Measurements from ENCODE around the gene MYO1H.

Gene MYO1H

DNA sequence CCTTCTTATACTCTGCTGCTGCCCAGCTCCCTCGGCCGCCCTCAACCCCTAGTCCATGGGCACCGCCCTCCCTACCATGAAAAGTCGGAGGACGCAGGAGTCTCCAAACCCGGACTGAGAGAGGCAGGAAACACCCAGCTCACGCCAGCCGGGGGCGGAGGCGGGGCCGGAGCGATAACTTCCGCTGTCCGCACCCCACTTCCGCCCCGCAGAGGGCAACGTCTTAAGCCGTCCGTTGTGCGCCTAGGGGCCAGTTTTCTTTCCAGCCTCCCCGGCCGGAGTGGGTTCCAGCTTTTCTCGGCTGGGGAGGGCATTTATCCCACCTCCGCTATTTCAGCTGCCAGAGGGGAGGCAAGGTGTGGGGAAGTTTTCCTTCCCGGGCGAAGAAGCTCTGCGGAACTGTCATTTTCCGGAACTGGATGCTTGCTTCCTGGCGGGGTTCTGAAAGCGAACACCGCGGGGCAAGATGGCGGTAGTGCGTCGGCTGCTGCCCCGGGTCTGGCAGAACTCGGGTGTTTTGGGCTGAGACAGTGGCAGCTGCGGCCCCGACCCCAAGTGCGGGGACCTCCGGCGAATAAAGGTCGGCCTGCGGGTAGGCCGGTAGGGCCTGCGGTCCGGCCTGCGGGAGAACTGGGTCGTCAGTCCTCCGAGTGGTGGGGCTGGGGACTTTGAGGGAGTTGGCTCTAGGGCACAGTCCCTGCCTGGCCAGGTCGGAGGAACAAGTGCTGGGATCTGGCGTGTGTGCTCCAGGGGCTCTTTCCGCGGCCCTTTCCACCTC lies 129.7 kb downstream of the MYO1H start, which contains the start of the genes KCTD10 and UBE3B (continued):
- TF ChIP-seq ZNF623 (tag by site-specific recombination; IDR thresholded peaks at IDR 0.05) = no peak; the same call in none of the 2 replicates
- no peak for TF ChIP-seq ZNF157 (tag by site-specific recombination; IDR thresholded peaks at IDR 0.05)
- TF ChIP-seq ZNF324 (tag by site-specific recombination; IDR thresholded peaks at IDR 0.05) = peak; percentile 99
- TF ChIP-seq ZNF366 (tag by site-specific recombination; conservative IDR thresholded peaks at IDR 0.05) = no peak
- TF ChIP-seq, protein P1, sequence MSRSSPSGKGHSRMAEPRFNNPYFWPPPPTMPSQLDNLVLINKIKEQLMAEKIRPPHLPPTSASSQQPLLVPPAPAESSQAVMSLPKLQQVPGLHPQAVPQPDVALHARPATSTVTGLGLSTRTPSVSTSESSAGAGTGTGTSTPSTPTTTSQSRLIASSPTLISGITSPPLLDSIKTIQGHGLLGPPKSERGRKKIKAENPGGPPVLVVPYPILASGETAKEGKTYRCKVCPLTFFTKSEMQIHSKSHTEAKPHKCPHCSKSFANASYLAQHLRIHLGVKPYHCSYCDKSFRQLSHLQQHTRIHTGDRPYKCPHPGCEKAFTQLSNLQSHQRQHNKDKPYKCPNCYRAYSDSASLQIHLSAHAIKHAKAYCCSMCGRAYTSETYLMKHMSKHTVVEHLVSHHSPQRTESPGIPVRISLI (tag by site-specific recombination; IDR thresholded peaks at IDR 0.05) = no peak
- TF ChIP-seq, protein P2, sequence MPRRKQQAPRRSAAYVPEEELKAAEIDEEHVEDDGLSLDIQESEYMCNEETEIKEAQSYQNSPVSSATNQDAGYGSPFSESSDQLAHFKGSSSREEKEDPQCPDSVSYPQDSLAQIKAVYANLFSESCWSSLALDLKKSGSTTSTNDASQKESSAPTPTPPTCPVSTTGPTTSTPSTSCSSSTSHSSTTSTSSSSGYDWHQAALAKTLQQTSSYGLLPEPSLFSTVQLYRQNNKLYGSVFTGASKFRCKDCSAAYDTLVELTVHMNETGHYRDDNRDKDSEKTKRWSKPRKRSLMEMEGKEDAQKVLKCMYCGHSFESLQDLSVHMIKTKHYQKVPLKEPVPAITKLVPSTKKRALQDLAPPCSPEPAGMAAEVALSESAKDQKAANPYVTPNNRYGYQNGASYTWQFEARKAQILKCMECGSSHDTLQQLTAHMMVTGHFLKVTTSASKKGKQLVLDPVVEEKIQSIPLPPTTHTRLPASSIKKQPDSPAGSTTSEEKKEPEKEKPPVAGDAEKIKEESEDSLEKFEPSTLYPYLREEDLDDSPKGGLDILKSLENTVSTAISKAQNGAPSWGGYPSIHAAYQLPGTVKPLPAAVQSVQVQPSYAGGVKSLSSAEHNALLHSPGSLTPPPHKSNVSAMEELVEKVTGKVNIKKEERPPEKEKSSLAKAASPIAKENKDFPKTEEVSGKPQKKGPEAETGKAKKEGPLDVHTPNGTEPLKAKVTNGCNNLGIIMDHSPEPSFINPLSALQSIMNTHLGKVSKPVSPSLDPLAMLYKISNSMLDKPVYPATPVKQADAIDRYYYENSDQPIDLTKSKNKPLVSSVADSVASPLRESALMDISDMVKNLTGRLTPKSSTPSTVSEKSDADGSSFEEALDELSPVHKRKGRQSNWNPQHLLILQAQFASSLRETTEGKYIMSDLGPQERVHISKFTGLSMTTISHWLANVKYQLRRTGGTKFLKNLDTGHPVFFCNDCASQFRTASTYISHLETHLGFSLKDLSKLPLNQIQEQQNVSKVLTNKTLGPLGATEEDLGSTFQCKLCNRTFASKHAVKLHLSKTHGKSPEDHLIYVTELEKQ (tag by site-specific recombination; IDR thresholded peaks at IDR 0.05; ENCODE audit: borderline replicate concordance) = no peak
- no peak for TF ChIP-seq ZNF677 (tag by site-specific recombination; IDR thresholded peaks at IDR 0.05)
- TF ChIP-seq SALL2 (tag by site-specific recombination; IDR thresholded peaks at IDR 0.05; ENCODE audit: borderline replicate concordance) = peak; percentile 98
- TF ChIP-seq KLF10 (tag by site-specific recombination; IDR thresholded peaks at IDR 0.05) = peak; percentile 86
- TF ChIP-seq TRIM28 (IDR thresholded peaks at IDR 0.05; ENCODE audit: borderline replicate concordance, low read length) = peak; percentile 23; the same call in 1 of the 2 replicates
- TF ChIP-seq, protein P3, sequence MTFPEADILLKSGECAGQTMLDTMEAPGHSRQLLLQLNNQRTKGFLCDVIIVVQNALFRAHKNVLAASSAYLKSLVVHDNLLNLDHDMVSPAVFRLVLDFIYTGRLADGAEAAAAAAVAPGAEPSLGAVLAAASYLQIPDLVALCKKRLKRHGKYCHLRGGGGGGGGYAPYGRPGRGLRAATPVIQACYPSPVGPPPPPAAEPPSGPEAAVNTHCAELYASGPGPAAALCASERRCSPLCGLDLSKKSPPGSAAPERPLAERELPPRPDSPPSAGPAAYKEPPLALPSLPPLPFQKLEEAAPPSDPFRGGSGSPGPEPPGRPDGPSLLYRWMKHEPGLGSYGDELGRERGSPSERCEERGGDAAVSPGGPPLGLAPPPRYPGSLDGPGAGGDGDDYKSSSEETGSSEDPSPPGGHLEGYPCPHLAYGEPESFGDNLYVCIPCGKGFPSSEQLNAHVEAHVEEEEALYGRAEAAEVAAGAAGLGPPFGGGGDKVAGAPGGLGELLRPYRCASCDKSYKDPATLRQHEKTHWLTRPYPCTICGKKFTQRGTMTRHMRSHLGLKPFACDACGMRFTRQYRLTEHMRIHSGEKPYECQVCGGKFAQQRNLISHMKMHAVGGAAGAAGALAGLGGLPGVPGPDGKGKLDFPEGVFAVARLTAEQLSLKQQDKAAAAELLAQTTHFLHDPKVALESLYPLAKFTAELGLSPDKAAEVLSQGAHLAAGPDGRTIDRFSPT (tag by site-specific recombination; IDR thresholded peaks at IDR 0.05) = no peak
- TF ChIP-seq, protein P4, sequence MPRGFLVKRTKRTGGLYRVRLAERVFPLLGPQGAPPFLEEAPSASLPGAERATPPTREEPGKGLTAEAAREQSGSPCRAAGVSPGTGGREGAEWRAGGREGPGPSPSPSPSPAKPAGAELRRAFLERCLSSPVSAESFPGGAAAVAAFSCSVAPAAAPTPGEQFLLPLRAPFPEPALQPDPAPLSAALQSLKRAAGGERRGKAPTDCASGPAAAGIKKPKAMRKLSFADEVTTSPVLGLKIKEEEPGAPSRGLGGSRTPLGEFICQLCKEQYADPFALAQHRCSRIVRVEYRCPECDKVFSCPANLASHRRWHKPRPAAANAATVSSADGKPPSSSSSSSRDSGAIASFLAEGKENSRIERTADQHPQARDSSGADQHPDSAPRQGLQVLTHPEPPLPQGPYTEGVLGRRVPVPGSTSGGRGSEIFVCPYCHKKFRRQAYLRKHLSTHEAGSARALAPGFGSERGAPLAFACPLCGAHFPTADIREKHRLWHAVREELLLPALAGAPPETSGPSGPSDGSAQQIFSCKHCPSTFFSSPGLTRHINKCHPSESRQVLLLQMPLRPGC (tag by site-specific recombination; IDR thresholded peaks at IDR 0.05) = peak; percentile 77
- TF ChIP-seq GLIS2 (tag by site-specific recombination; IDR thresholded peaks at IDR 0.05) = peak; percentile 32; the same call in 1 of the 2 replicates
- TF ChIP-seq, protein P5, sequence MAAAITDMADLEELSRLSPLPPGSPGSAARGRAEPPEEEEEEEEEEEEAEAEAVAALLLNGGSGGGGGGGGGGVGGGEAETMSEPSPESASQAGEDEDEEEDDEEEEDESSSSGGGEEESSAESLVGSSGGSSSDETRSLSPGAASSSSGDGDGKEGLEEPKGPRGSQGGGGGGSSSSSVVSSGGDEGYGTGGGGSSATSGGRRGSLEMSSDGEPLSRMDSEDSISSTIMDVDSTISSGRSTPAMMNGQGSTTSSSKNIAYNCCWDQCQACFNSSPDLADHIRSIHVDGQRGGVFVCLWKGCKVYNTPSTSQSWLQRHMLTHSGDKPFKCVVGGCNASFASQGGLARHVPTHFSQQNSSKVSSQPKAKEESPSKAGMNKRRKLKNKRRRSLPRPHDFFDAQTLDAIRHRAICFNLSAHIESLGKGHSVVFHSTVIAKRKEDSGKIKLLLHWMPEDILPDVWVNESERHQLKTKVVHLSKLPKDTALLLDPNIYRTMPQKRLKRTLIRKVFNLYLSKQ (tag by site-specific recombination; IDR thresholded peaks at IDR 0.05; ENCODE audit: borderline replicate concordance) = 0 out of 2 replicates have a peak, but pooled peaks have one; percentile 2
- TF ChIP-seq ZNF658 (tag by site-specific recombination; IDR thresholded peaks at IDR 0.05) = no peak
- TF ChIP-seq ZNF514 (tag by site-specific recombination; IDR thresholded peaks at IDR 0.05) = no peak
- peak; percentile 99 for TF ChIP-seq ZNF391 (tag by site-specific recombination; IDR thresholded peaks at IDR 0.05; ENCODE audit: borderline replicate concordance, low read depth)
- no peak for TF ChIP-seq TCF7L2 (IDR thresholded peaks at IDR 0.05; ENCODE audit: borderline replicate concordance, low read depth, low read length)
- TF ChIP-seq ZNF175 (tag by site-specific recombination; IDR thresholded peaks at IDR 0.05) = no peak
- peak; percentile 100 for TF ChIP-seq YY2 (tag by site-specific recombination; IDR thresholded peaks at IDR 0.05)
- peak; percentile 57; the same call in 1 of the 2 replicates for TF ChIP-seq GLI4 (tag by site-specific recombination; IDR thresholded peaks at IDR 0.05)
- peak; percentile 100 for TF ChIP-seq ZBTB1 (tag by site-specific recombination; IDR thresholded peaks at IDR 0.05)
- TF ChIP-seq ZBTB21 (tag by site-specific recombination; IDR thresholded peaks at IDR 0.05) = peak; percentile 84
- TF ChIP-seq ZNF701 (tag by site-specific recombination; IDR thresholded peaks at IDR 0.05) = no peak
- TF ChIP-seq ZNF660 (tag by site-specific recombination; IDR thresholded peaks at IDR 0.05) = peak; percentile 99
- TF ChIP-seq, protein P6, sequence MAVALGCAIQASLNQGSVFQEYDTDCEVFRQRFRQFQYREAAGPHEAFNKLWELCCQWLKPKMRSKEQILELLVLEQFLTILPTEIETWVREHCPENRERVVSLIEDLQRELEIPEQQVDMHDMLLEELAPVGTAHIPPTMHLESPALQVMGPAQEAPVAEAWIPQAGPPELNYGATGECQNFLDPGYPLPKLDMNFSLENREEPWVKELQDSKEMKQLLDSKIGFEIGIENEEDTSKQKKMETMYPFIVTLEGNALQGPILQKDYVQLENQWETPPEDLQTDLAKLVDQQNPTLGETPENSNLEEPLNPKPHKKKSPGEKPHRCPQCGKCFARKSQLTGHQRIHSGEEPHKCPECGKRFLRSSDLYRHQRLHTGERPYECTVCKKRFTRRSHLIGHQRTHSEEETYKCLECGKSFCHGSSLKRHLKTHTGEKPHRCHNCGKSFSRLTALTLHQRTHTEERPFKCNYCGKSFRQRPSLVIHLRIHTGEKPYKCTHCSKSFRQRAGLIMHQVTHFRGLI (tag by site-specific recombination; IDR thresholded peaks at IDR 0.05) = peak; percentile 83
- peak; percentile 63 for TF ChIP-seq EGR2 (tag by site-specific recombination; IDR thresholded peaks at IDR 0.05; ENCODE audit: low read depth)
- no peak for TF ChIP-seq ZNF571 (tag by site-specific recombination; IDR thresholded peaks at IDR 0.05)
- no peak for TF ChIP-seq ZNF549 (tag by site-specific recombination; IDR thresholded peaks at IDR 0.05)
